HG03159 (cell line): Measurements from ENCODE around the gene PARP14.
"Not testable (repeated sequence)": the region's sequence is repeated elsewhere in the genome, so short reads cannot be mapped to it uniquely, and the experiment has no call there.

ENCODE experiments used
- ATAC-seq: cut with Tn5 transposase; IDR thresholded peaks from one replicate; pipeline ENCODE4 v1.9.1; 2021; ENCODE audit warnings: mild to moderate bottlenecking, moderate library complexity; ENCODE audit not compliant: unreplicated experiment

The PARP14 gene

GRCh38 chr3:122680475-122681283 is at the start of gene PARP14:
Gene PARP14, plus strand, starts transcription at chr3:122680839. Its CDS starts 45 bp downstream, at chr3:122680884.
- peak; percentile 33 for ATAC-seq

GRCh38 chr3:122635789-122636188 is 44.9 kb upstream of the PARP14 start:
- ATAC-seq, result no peak

GRCh38 chr3:122636697-122637096 is 43.9 kb upstream of the PARP14 start:
- no peak for ATAC-seq

GRCh38 chr3:122640437-122640999 is 40.1 kb upstream of the PARP14 start:
- no peak for ATAC-seq

- ATAC-seq, result no peak
Observed at GRCh38 chr3:122642935-122643334, 37.7 kb upstream of the PARP14 start.

- no peak for ATAC-seq
Observed at GRCh38 chr3:122646146-122646988, 34.3 kb upstream of the PARP14 start.

- ATAC-seq, result not testable (repeated sequence)
Observed at GRCh38 chr3:122651233-122651907, 29.3 kb upstream of the PARP14 start.

- ATAC-seq, result not testable (repeated sequence)
Observed at GRCh38 chr3:122651962-122652361, 28.7 kb upstream of the PARP14 start.

- not testable (repeated sequence) for ATAC-seq
Observed at GRCh38 chr3:122658336-122658735, 22.3 kb upstream of the PARP14 start.

- ATAC-seq, result no peak
Observed at GRCh38 chr3:122660297-122660974, 20.2 kb upstream of the PARP14 start.

- no peak for ATAC-seq
Observed at GRCh38 chr3:122661633-122662032, 19.0 kb upstream of the PARP14 start.

GRCh38 chr3:122662505-122662904 is 18.1 kb upstream of the PARP14 start:
- ATAC-seq, result no peak

GRCh38 chr3:122665226-122665786 is 15.3 kb upstream of the PARP14 start:
- ATAC-seq, result no peak

GRCh38 chr3:122665881-122666280 is 14.8 kb upstream of the PARP14 start:
- ATAC-seq, result no peak

GRCh38 chr3:122668930-122669730 is 11.5 kb upstream of the PARP14 start:
- no peak for ATAC-seq

GRCh38 chr3:122671553-122671952 is 9.1 kb upstream of the PARP14 start:
- no peak for ATAC-seq

GRCh38 chr3:122674339-122674738 is 6.3 kb upstream of the PARP14 start:
- no peak for ATAC-seq

- no peak for ATAC-seq
Observed at GRCh38 chr3:122676759-122677158, 3.9 kb upstream of the PARP14 start.

- ATAC-seq, result no peak
Observed at GRCh38 chr3:122677216-122677615, 3.4 kb upstream of the PARP14 start.
